ENCODE results near the gene DCAF6.

Gene DCAF6

DNA sequence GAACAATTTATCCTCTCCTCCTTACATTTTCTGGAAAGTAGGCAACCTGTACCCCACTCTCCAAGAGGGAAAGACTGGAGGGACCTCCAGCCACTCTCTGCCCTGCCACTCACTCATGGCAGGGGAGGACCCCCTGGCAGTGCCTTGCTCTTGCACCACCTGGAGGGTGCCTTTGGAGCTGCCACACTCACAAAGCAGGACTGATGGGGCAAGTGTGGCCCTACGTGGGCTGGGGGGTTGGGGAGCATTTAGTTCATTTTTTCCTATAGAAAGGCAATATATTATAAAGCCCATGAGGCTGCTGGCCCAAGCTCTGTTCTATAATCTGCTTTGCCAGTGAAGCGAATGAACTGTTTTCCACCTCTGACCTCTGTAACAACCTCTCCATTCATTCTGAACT is 150.0 kb downstream of the DCAF6 start:
- no peaks in the 10 kb centered on the region for H3K9me3 ChIP-seq
- DNase-seq = no peak
- no peaks in the 10 kb centered on the region for H3K27me3 ChIP-seq
- H3K36me3 ChIP-seq = no peaks in the 10 kb centered on the region
- H3K4me1 ChIP-seq = no peaks in the 10 kb centered on the region
- TF ChIP-seq, protein P1, sequence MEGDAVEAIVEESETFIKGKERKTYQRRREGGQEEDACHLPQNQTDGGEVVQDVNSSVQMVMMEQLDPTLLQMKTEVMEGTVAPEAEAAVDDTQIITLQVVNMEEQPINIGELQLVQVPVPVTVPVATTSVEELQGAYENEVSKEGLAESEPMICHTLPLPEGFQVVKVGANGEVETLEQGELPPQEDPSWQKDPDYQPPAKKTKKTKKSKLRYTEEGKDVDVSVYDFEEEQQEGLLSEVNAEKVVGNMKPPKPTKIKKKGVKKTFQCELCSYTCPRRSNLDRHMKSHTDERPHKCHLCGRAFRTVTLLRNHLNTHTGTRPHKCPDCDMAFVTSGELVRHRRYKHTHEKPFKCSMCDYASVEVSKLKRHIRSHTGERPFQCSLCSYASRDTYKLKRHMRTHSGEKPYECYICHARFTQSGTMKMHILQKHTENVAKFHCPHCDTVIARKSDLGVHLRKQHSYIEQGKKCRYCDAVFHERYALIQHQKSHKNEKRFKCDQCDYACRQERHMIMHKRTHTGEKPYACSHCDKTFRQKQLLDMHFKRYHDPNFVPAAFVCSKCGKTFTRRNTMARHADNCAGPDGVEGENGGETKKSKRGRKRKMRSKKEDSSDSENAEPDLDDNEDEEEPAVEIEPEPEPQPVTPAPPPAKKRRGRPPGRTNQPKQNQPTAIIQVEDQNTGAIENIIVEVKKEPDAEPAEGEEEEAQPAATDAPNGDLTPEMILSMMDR (IDR thresholded peaks at IDR 0.05; ENCODE audit: low read depth, low read length) = no peak
- H3K4me3 ChIP-seq (ENCODE audit: low read depth, low read length) = no peak overlapping the region

DNA sequence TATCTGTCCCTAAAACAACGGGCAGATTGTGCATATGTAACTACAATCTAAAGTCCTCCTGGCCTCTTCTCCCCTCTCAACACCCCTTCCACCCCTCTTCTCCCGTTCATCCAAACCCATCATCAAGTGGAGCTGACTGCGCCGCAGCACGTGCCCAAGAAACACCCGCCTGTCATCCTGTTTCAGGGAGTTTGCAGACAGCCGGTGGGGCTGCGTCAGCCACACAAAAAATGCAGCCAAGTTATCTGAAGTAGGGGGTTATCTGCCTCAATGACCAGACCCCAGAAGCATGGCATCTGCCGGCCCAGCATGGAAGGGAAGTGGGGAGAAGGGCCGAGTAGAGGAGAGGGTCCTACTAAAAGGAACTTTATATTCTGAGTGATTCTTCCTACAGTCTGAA is 151.2 kb downstream of the DCAF6 start:
- TF ChIP-seq, protein P1 (IDR thresholded peaks at IDR 0.05; ENCODE audit: low read depth, low read length) = no peak
- no peaks in the 10 kb centered on the region for H3K36me3 ChIP-seq
- no peaks in the 10 kb centered on the region for H3K27me3 ChIP-seq
- H3K4me3 ChIP-seq (ENCODE audit: low read depth, low read length) = no peak overlapping the region
- H3K4me1 ChIP-seq = no peaks in the 10 kb centered on the region
- H3K9me3 ChIP-seq = no peaks in the 10 kb centered on the region
- DNase-seq = no peak

DNA sequence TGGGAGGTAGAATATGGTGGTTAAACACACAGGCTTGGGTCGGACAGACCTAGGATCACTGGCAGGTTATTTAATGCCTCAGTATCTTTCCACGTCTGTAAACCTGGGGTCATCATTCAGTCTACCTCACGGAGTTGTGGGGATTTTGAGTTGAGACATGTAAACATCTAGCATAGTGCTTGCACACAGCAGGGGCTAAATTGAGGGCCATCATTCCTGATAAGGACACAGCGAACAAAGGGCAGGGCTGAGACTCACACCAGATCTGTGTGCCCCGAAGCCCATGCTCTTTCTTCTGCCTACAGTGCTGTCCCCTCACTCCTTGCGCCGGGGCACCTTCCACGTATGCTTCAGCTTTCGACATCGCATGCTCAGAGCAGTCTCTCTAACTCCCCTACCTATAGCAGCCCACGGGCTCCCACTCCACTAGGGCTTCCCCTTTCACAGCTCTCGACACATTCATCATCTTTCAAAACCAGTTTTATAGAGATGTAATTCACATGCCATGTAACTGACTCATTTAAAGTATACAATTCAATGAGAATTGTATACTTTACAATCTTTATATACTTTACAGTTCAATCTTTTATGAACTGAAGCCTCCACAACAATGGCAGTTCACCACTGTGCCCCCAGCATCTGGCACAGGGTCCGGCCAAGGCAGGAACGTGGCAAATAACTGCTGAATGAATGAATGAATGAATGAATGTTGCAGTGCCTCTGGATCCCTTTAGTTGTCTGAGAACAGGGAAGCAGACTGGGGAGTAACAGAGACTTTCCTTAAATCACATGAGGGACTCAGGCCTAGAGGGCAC is 152.2 kb downstream of the DCAF6 start:
- H3K27me3 ChIP-seq = no peaks in the 10 kb centered on the region
- no peaks in the 10 kb centered on the region for H3K36me3 ChIP-seq
- no peaks in the 10 kb centered on the region for H3K4me1 ChIP-seq
- no peaks in the 10 kb centered on the region for H3K9me3 ChIP-seq
- no peak for DNase-seq
- TF ChIP-seq, protein P1 (IDR thresholded peaks at IDR 0.05; ENCODE audit: low read depth, low read length) = no peak
- no peak overlapping the region for H3K4me3 ChIP-seq (ENCODE audit: low read depth, low read length)

DNA sequence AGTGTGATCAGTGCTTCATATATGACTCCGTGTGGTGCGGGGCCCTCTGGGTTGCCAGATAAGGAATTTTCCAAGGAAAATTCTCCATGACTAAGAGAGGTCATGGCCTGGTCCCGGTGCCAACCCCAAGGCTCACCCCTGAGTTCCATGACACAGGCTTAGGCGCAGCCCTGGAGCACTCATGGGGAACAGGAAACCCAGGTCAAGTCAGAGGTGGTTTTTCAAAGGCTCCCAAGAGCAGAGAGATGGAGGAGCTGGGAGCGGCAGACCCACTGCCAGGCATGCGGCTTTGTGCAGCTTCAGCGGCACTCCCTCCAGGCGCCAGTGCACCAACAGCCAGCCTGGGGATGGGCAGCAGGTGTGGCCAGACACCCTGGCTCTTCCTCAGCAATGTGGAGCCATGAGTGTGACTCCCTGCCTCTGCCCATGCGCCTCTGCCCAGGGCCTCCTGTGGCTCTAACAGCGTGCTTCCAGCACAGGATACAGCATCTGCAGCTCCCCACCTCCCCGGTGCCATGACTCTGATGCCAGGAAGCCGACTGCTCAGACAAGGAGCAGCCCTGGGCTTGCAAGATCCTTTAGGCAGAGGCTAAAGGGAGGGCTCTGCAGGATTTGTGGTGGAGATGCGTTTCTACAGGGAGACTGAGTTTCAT is 153.0 kb downstream of the DCAF6 start:
- TF ChIP-seq, protein P1 (IDR thresholded peaks at IDR 0.05; ENCODE audit: low read depth, low read length) = no peak
- Histone ChIP-seq H3K27me3 (no peaks in the 10 kb centered on the region), H3K36me3 (no peaks in the 10 kb centered on the region), H3K9me3 (no peaks in the 10 kb centered on the region), H3K4me1 (no peaks in the 10 kb centered on the region), H3K4me3 (ENCODE audit: low read depth, low read length) (no peak overlapping the region)
- no peak for DNase-seq

DNA sequence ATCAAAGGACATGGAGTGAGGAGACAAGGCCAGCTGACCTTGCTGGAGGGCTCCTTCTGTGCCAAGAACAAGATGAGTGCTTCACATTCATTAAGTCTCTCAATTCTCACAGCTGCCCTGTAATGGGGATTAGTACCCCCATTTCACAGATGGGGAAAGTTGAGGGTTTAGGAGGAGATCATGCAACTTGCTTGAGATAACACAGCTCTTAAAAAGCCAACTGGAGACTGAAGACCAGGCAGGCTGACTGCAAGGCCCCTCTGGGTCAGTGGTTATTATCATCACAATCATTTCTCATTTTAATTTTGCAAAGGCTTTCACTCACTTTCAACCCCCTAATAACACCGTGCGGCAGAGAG is 153.5 kb downstream of the DCAF6 start:
- Histone ChIP-seq H3K9me3 (no peaks in the 10 kb centered on the region), H3K4me1 (no peaks in the 10 kb centered on the region), H3K4me3 (ENCODE audit: low read depth, low read length) (no peak overlapping the region), H3K27me3 (no peaks in the 10 kb centered on the region), H3K36me3 (no peaks in the 10 kb centered on the region)
- TF ChIP-seq, protein P1 (IDR thresholded peaks at IDR 0.05; ENCODE audit: low read depth, low read length) = no peak
- no peak for DNase-seq

DNA sequence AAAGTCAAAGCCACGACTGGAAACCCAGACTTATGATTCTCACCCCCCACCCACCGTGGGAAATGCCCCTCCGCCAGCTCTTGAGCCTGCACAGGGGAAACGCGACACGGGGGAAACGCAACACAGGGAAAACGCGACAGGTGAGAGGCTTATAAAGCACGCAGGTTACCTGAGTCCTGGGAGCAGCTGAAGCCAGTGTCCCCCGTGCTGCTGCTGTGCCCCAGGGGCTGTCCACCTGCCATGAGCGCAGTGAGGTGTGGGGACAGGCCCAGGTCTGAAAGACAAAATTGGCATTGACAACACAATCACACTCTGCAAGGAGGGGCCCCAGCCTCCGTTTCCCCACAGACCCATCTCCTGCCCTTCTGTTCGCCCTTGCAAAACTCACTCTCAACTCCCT is 153.9 kb downstream of the DCAF6 start:
- no peaks in the 10 kb centered on the region for H3K4me1 ChIP-seq
- TF ChIP-seq, protein P1 (IDR thresholded peaks at IDR 0.05; ENCODE audit: low read depth, low read length) = no peak
- no peak overlapping the region for H3K4me3 ChIP-seq (ENCODE audit: low read depth, low read length)
- no peaks in the 10 kb centered on the region for H3K27me3 ChIP-seq
- no peaks in the 10 kb centered on the region for H3K36me3 ChIP-seq
- DNase-seq = no peak
- no peaks in the 10 kb centered on the region for H3K9me3 ChIP-seq

All from BE2C (cell line).